ENCODE measurements around the gene SLC9A3.
A peak's percentile ranks its signal among the peaks of the same experiment; 100 is the strongest.
"Not testable (repeated sequence)": the region's sequence is repeated elsewhere in the genome, so short reads cannot be mapped to it uniquely, and the experiment has no call there.

SLC9A3 gene

GRCh38 chr5:524234-524972 is at the start of gene SLC9A3:
Gene SLC9A3, minus strand, starts transcription at chr5:524449.
- DNase-seq: no peak

- DNase-seq: no peak
These were observed 49.7 kb upstream of the SLC9A3 start for GRCh38 chr5:573976-574375.

- no peak for DNase-seq
These were observed 49.0 kb upstream of the SLC9A3 start for GRCh38 chr5:573206-573605.

GRCh38 chr5:572398-573019 is 48.3 kb upstream of the SLC9A3 start:
- no peak for DNase-seq

GRCh38 chr5:571791-572190 is 47.5 kb upstream of the SLC9A3 start:
- no peak for DNase-seq

GRCh38 chr5:570886-571285 is 46.6 kb upstream of the SLC9A3 start:
- no peak for DNase-seq

- no peak for DNase-seq
These were observed 46.2 kb upstream of the SLC9A3 start for GRCh38 chr5:570446-570845.

- no peak for DNase-seq
These were observed 45.7 kb upstream of the SLC9A3 start for GRCh38 chr5:569868-570361.

- DNase-seq: no peak
These were observed 45.2 kb upstream of the SLC9A3 start for GRCh38 chr5:569358-569867.

GRCh38 chr5:568809-569208 is 44.6 kb upstream of the SLC9A3 start:
- DNase-seq: no peak

GRCh38 chr5:568061-568781 is 44.0 kb upstream of the SLC9A3 start:
- no peak for DNase-seq

- no peak for DNase-seq
These were observed 43.4 kb upstream of the SLC9A3 start for GRCh38 chr5:567664-568060.

- DNase-seq: no peak
These were observed 42.5 kb upstream of the SLC9A3 start for GRCh38 chr5:566636-567309.

GRCh38 chr5:565782-566440 is 41.7 kb upstream of the SLC9A3 start:
- DNase-seq: no peak

- no peak for DNase-seq
These were observed 37.2 kb upstream of the SLC9A3 start for GRCh38 chr5:561408-561807.

GRCh38 chr5:560792-561166 is 36.5 kb upstream of the SLC9A3 start:
- DNase-seq: no peak

- DNase-seq: no peak
These were observed 34.7 kb upstream of the SLC9A3 start for GRCh38 chr5:558871-559503.

GRCh38 chr5:558326-558725 is 34.1 kb upstream of the SLC9A3 start:
- DNase-seq: no peak

- not testable (repeated sequence) for DNase-seq
These were observed 33.7 kb upstream of the SLC9A3 start for GRCh38 chr5:557917-558316.

GRCh38 chr5:556909-557441 is 32.7 kb upstream of the SLC9A3 start:
- DNase-seq: peak; percentile 18

GRCh38 chr5:555058-555623 is 30.9 kb upstream of the SLC9A3 start:
- DNase-seq: no peak

Measured in femur (tissue), 1 donor.